HG03108 (cell line): Measurements from ENCODE around the gene SPIB.
A peak's percentile ranks its signal among the peaks of the same experiment; 100 is the strongest.
"Not testable (repeated sequence)": the region's sequence is repeated elsewhere in the genome, so short reads cannot be mapped to it uniquely, and the experiment has no call there.

Experiments used
- ATAC-seq: cut with Tn5 transposase; IDR thresholded peaks from one replicate; pipeline ENCODE4 v1.9.1; 2021; ENCODE audit warnings: moderate library complexity; ENCODE audit not compliant: unreplicated experiment

SPIB gene

DNA sequence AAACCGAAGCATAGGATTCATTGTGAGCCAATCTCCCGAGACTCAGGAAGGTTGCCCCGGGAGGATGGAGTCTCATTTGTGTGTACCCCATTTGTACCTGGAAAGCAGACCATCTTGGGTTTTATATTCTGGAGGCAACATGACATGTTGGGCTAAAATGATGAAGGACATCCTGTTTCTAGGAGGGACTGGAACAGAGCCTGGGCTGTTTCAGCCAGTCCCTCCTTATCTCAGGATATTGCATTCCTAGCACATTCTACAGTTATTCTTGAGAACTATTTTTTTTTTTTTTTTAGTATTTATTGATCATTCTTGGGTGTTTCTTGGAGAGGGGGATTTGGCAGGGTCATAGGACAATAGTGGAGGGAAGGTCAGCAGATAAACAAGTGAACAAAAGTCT lies 28.4 kb upstream of the SPIB start:
- ATAC-seq: not testable (repeated sequence)

DNA sequence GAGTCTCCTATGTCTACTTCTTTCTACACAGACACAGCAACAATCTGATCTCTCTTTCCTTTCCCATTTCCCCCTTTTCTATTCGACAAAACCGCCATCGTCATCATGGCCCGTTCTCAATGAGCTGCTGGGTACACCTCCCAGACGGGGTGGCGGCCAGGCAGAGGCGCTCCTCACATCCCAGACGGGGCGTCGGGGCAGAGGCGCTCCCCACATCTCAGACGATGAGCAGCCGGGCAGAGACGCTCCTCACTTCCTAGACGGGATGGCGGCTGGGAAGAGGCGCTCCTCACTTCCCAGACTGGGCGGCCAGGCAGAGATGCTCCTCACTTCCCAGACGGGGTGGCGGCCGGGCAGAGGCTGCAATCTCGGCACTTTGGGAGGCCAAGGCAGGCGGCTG lies 27.8 kb upstream of the SPIB start:
- ATAC-seq: not testable (repeated sequence)

DNA sequence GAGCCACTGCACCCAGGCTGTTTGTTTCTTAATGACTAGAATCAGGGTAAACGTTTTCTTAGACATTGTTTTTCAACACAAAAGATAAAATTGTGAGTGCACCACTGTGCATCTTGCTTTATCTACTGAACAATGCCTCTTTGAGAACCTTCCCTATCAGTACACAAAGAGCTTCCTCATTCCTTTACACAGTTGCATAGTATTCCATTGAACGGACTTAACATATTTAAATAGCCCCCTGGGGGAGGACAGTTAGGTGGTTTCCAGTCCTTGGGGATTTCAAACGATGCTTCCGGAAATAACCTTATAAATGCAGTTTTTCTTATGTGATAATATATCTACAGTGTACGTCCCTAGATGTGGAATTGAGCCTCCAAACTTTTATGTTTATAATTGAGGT lies 26.0 kb upstream of the SPIB start:
- ATAC-seq: no peak

DNA sequence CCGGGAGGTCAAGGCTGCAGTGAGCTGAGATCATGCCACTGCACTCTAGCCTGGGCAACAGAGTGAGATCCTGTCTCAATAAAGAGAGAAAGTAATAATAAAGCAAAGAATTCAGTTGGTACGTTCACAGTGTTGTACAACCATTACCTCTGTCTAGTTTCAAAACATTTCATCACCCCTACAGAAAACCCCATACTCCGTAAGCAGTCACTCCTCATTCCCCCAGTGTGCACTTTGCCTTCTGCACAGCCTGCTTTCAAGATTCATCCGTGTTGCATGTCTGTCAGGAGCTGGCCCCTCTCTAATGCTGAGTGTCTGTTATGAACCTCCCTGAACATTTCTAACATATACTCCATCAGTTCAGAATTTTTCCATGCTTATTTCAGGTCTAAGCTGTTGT lies 25.1 kb upstream of the SPIB start:
- ATAC-seq: no peak

DNA sequence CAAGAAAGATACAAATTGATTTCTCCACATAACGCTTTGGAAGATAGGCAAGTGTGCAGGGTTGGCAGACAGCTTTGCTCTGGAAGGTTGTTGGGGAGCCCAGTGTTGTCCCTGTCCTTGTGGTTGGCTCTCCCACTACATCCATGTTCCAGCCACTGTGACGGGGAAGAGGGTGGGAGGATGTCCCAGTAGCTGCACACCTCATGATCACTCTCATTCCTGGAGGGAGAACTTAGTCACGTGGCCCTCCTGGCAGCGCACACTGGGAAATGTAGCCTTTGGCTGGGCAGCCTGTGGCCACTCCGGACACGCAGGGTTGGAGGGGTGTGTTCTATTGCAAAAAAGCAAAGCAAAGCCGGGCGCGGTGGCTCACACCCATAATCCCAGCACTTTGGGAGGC lies 24.7 kb upstream of the SPIB start:
- no peak for ATAC-seq

DNA sequence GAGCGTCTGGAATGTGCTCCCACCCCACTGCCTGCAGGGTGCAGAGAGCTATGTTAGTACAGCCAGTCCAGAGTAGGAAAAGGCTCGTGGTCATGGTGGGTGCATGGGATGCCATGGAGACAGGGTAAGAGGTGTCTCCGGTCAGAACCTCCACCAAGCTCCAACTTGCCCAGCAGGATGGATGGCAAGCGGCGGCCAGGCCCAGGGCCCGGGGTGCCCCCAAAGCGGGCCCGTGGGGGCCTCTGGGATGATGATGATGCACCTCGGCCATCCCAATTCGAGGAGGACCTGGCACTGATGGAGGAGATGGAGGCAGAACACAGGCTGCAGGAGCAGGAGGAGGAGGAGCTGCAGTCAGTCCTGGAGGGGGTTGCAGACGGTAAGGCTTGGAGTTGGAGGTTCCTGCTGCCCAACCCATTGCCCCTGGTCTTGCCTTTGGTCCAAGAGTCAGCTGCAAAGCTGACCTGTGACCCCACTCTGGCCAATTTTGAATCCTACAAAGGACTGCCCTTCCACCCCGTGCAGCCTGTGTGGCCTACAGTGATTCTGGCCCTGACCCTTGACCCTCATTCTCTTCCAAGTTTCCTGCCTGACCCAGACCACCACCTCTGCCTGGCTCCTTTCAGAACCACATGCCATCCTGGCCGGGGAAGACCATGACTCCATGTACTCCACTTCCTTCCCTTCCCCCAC lies 19.9 kb upstream of the SPIB start:
- ATAC-seq: no peak

DNA sequence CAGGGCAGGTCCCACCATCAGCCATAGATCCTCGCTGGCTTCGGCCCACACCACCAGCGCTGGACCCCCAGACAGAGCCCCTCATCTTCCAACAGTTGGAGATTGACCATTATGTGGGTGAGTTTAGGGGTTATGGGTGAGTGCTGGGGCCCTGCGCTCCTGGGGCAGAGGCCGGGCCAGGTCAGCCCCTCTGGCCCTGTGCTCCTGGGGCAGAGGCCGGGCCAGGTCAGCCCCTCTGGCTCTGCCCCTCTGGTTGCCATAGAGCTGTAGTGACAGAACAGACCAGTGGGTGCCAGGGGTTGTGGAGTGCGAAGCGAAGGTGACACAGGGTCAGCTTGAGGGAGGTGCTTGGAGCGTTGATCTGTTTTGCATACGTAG lies 19.4 kb upstream of the SPIB start:
- ATAC-seq: no peak

DNA sequence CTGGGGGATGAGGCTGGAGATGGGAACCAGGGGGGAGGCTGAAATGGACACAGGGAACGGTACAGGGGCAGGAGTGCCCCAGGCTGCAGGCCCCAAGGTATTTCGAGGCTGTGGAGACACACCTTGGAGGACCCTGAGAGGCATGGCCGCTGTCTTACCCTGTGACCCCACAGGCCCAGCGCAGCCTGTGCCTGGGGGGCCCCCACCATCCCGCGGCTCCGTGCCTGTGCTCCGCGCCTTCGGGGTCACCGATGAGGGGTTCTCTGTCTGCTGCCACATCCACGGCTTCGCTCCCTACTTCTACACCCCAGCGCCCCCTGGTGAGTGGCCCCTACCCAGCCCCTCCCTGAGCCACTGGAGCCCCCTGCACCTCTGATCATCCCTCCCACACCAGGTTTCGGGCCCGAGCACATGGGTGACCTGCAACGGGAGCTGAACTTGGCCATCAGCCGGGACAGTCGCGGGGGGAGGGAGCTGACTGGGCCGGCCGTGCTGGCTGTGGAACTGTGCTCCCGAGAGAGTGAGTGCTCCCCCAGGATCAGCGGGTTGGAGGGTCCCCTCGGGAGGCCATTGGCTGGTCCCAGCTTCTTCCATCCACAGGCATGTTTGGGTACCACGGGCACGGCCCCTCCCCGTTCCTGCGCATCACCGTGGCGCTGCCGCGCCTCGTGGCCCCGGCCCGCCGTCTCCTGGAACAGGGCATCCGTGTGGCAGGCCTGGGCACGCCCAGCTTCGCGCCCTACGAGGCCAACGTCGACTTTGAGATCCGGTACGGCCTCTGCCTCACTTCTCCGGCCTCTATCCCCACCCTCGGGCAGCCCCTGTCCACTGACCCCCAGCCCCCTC lies 16.9 kb upstream of the SPIB start:
- ATAC-seq: no peak

DNA sequence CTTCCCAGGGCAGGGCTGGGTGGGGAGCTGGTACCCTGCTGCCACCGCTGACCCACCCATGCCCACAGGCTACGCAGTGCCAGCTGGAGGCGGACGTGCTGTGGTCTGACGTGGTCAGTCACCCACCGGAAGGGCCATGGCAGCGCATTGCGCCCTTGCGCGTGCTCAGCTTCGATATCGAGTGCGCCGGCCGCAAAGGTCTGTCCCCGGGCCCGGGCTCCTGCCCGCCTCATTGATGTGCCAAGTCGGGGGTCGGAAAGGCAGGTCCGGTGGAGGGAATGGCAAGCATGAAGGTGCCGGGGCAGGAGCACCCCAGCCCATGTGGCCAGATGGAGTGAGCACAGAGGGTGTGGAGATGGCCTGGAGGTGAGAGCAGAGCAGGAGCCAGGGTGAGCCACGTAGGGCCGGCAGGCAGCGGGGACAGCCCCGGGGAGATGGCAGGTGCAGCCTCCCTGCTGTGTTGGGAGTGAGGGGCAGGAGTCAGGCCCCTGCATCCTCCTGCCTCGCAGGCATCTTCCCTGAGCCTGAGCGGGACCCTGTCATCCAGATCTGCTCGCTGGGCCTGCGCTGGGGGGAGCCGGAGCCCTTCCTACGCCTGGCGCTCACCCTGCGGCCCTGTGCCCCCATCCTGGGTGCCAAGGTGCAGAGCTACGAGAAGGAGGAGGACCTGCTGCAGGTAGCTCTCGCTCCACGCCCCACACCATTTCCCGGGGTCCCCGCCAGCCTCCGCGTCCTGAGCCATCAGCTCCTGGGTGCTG lies 16.0 kb upstream of the SPIB start:
- ATAC-seq: no peak

DNA sequence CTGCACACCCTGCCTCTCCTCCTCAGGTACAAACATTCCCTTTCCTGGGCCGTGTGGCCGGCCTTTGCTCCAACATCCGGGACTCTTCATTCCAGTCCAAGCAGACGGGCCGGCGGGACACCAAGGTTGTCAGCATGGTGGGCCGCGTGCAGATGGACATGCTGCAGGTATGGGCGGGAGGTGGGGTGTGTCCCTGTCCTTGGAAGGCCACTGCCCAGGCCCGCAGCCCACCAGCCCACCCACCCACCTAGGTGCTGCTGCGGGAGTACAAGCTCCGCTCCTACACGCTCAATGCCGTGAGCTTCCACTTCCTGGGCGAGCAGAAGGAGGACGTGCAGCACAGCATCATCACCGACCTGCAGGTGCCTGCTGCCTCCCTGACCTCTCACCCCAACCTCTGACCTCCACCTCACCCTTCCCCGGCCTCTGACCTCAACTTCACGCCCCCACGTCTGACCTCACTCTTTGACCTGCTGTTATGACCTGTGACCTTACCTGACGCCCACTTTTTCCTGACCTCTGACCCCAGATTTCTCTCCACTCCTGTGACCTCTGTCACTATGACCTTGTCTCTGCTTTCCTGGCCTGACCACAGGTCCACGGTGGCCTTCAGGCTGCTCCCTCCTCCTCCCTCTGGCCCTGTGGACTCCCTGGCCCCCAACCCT lies 12.4 kb upstream of the SPIB start:
- ATAC-seq: no peak

DNA sequence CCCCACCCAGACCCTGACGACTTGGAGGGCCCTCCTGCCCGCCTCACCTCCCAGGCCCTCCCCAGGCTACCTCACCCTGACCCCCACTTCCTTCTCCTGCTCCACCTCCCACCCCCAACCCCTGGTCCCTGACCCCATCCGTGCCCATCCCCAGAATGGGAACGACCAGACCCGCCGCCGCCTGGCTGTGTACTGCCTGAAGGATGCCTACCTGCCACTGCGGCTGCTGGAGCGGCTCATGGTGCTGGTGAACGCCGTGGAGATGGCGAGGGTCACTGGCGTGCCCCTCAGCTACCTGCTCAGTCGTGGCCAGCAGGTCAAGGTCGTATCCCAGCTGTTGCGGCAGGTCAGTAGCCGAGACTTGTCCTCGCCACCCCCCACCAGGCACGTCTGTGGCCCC lies 11.9 kb upstream of the SPIB start:
- ATAC-seq: no peak

DNA sequence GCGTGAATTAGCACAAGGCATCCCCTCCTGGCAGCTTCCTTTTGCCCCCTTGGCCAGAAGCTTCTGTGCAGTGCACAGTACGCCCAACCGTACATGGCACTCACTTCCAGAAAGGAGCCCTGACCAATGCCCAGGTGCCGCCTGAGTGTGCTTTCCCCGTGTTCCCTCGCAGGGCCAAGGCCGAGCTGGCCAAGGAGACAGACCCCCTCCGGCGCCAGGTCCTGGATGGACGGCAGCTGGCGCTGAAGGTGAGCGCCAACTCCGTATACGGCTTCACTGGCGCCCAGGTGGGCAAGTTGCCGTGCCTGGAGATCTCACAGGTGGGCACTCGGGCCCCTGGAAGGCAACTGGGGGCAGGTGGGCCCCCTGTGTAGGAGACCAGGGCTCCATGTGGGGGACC lies 9.4 kb upstream of the SPIB start:
- no peak for ATAC-seq

DNA sequence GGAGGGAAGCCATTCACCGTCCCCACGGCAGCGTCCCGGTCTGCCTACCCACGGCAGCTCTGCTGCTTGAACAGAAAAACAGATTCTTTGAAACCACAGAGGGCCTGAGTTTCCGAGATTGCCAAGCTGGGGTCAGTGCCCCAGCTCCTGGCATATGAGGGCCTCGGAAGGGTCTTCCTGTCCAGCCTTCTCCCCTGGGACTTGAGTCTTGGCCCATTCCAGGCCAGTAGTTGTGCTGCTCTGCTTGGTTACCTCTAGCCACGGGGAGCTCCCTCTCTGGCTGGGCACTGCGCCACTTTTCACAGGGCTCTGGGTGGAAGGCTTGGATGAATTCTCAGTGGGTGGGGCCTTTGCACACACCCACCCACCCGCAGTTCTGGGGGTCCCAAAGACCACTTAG lies 8.6 kb upstream of the SPIB start:
- ATAC-seq: no peak

DNA sequence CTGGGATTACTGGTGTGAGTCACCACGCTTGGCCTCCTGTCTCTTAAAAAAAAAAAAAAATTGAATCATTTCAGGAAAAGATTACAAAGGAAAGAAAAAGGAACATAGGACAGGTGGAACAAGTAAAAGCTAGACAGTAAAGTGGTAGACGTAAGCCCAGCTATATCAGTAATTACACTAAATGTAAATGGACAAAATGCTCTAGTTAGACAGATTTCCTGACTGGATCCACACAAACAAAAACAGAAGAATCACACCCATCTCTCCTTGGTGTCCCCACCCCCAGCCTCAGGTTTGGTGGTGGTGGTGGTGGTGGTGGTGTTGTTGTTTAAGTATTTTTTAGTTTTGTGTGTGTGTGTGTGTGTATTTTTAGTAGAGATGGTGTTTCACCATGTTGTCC lies 6.3 kb upstream of the SPIB start:
- no peak for ATAC-seq

DNA sequence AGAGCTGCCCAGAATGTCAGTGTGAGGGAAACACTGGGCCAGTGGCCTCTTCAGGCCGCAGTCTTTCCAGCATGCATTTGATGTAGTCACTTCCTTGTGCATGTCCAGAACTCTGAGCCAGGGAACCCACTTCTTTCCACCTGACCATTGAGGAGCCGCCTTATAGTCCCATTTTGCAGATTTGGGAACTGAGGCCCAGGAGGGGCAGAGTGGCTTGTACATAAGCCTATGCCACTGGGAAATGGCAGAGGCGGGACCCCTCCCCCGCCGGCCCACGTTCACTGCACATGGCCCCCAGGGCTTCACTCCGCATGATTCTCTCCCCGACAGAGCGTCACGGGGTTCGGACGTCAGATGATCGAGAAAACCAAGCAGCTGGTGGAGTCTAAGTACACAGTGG lies 5.6 kb upstream of the SPIB start:
- no peak for ATAC-seq

DNA sequence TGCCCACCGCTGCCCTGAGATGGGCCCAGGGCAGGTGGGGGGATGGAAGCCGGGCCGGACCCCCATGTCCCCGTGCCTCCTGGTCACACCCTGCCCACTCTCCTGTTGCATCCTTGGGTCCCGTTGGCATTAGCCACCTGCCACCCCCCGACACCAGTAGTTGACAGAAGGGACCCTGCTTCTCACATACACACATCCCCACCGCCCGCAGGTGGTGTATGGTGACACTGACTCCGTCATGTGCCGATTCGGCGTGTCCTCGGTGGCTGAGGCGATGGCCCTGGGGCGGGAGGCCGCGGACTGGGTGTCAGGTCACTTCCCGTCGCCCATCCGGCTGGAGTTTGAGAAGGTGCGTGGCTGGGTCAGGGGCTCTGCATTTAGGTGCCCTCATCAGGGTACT lies 5.2 kb upstream of the SPIB start:
- no peak for ATAC-seq

DNA sequence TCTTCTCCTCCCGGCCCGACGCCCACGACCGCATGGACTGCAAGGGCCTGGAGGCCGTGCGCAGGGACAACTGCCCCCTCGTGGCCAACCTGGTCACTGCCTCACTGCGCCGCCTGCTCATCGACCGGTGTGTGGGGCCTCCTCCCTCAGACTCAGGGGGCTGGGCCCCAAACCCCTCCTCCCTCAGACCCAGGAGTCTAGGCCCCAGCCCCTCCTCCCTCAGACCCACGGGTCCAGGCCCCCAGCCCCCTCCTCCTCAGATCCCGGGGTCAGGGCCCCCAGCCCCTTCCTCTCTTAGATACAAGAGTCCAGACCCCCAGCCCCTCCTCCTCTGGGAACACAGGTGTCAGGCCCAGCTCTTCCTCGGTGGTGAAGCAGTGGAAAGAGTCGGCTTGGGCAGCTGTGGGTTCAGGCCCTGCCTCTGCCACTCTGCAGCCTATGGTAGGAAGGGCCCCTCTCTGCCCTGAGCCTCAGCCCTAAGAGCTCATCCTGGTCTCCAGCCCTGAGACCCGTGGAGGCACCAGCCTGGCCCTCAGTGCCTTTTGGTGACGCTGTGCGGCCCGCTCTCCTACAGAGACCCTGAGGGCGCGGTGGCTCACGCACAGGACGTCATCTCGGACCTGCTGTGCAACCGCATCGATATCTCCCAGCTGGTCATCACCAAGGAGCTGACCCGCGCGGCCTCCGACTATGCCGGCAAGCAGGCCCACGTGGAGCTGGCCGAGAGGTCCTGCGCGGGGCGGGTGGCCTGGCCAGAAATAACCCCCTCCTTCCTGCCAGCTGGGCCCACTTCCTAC lies 3.7 kb upstream of the SPIB start:
- peak; percentile 2 for ATAC-seq

DNA sequence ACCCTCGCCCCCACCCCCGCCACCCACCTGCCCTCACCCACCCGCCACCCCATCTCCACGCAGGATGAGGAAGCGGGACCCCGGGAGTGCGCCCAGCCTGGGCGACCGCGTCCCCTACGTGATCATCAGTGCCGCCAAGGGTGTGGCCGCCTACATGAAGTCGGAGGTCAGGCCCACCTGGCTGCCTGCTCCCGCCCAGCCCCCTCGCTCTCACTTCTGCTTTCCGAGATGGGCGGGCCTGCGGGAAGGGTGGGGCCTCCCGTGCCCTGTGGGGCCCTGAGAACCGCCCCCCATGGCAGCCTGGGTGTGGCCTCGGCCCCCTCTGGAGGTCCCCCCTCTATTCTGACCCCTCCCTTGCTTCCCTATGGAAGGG lies 3.1 kb upstream of the SPIB start:
- peak; percentile 41 for ATAC-seq

DNA sequence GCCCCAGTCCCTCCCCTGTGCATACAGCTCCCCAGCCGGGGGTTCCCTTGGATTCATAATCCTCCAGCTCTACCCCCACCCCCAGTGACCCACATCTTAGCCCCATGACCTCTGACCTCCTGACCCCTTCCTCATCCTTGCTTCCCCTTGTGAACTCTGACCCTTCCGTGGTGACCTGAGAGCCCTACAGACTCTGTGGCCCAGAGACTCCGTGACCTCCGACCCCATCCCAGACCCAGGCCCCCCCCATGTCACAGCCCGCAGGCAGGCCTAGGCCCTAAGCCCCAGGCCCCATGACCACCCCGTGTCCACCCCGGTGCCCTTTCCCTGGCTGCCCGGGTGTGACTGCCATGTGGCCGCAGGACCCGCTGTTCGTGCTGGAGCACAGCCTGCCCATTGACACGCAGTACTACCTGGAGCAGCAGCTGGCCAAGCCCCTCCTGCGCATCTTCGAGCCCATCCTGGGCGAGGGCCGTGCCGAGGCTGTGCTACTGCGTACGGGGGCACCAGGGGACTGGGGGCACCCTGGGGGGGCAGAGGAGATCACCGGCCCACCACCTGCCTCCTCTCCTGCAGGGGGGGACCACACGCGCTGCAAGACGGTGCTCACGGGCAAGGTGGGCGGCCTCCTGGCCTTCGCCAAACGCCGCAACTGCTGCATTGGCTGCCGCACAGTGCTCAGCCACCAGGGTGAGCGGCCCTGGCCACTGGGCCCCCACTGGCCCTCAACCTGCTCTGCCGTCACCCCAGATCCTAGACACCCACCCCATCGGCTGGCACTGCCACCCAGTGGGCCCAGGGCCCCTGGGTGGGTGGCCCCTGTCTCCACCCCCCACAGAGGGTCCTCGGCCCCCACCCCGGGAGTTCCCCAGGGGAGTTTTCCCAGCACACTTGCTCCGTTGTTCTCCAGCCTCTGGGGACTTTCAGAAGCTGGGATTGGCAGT lies 2.4 kb upstream of the SPIB start:
- no peak for ATAC-seq
